ENCODE data around the gene PLEKHA5.

DNA sequence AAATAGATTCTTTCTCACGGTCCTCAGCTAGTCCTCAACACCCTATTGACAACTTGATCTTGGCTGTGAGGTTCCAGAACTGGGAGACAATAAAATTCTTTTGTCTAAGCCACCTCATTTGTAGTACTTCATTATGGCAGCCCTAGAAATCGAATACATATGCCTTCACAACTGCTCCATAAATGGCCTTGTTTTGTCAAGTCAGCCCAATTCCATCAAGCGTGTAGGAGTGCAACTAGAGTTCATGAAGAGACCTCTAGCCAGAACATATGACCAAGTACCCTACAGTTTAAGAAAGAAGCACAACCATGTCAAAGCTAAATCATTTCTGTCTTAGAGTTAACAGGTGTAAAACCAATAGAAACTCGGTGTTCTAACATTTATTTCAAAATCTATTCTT is 45.0 kb upstream of the PLEKHA5 start:
- TF ChIP-seq, protein P1, sequence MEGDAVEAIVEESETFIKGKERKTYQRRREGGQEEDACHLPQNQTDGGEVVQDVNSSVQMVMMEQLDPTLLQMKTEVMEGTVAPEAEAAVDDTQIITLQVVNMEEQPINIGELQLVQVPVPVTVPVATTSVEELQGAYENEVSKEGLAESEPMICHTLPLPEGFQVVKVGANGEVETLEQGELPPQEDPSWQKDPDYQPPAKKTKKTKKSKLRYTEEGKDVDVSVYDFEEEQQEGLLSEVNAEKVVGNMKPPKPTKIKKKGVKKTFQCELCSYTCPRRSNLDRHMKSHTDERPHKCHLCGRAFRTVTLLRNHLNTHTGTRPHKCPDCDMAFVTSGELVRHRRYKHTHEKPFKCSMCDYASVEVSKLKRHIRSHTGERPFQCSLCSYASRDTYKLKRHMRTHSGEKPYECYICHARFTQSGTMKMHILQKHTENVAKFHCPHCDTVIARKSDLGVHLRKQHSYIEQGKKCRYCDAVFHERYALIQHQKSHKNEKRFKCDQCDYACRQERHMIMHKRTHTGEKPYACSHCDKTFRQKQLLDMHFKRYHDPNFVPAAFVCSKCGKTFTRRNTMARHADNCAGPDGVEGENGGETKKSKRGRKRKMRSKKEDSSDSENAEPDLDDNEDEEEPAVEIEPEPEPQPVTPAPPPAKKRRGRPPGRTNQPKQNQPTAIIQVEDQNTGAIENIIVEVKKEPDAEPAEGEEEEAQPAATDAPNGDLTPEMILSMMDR (conservative IDR thresholded peaks at IDR 0.05; ENCODE audit: low read depth, low read length), result no peak
- TF ChIP-seq EZH2 (IDR thresholded peaks at IDR 0.05; ENCODE audit: borderline replicate concordance, low read depth, low read length, poor library complexity, severe bottlenecking), result no peak

All from A673 (cell line).